B cell (primary cell): ENCODE results near the gene RBM20.

Source experiments
- CTCF ChIP-seq: fragments of 200-600 bp; IDR thresholded peaks from one replicate; pipeline ENCODE4 v1.8.0; 2022; ENCODE audit warnings: antibody characterized with exemption, mild to moderate bottlenecking
- EZH2 ChIP-seq: IDR thresholded peaks from 2 replicates; pipeline ENCODE4 v1.6.1; 2012; ENCODE audit warnings: borderline replicate concordance, low read depth, mild to moderate bottlenecking, moderate library complexity, low read length; ENCODE audit not compliant: insufficient read depth, poor library complexity, severe bottlenecking

DNA sequence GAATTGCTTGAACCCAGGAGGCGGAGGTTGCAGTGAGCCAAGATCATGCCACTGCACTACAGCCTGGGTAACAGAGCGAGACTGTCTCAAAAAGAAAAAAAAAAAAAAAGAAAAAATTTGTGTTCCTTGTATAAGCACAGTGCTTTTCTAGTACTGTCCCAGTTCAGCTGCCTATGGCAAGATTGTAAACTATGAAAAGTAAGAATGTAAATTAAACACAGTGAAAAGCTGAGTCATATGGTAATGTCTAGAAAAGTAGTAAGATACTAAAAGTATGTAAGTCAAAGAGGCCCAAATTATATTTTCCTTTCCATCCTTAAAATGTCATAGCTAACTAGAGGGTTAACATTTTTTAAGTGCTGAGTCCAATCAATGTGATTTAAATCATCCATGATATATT lies 42.8 kb downstream of the RBM20 start:
- TF ChIP-seq EZH2 (no peak), CTCF (no peak)
